KOPT-K1 (cell line): Measurements from ENCODE around the gene SLCO4A1.
A peak's percentile ranks its signal among the peaks of the same experiment; 100 is the strongest.
"Not testable (repeated sequence)": the region's sequence is repeated elsewhere in the genome, so short reads cannot be mapped to it uniquely, and the experiment has no call there.

Source experiments
- H3K27ac ChIP-seq: fragments of 200-600 bp; sonication (generic); 2 replicates; pipeline ENCODE4 v1.5.1; 2016; ENCODE audit warnings: antibody characterized with exemption, mild to moderate bottlenecking, low read depth, low read length; ENCODE audit not compliant: poor library complexity, severe bottlenecking
- H3K36me3 ChIP-seq: fragments of 200-600 bp; sonication (generic); 2 replicates; pipeline ENCODE4 v1.5.1; 2017; ENCODE audit warnings: antibody characterized with exemption, mild to moderate bottlenecking, low read length, moderate library complexity; ENCODE audit not compliant: insufficient read depth
- H3K9me3 ChIP-seq: fragments of 200-600 bp; sonication (generic); 2 replicates; pipeline ENCODE4 v1.5.1; 2017; ENCODE audit warnings: antibody characterized with exemption, low read length, mild to moderate bottlenecking; ENCODE audit not compliant: insufficient read depth, poor library complexity, severe bottlenecking

SLCO4A1 gene

DNA sequence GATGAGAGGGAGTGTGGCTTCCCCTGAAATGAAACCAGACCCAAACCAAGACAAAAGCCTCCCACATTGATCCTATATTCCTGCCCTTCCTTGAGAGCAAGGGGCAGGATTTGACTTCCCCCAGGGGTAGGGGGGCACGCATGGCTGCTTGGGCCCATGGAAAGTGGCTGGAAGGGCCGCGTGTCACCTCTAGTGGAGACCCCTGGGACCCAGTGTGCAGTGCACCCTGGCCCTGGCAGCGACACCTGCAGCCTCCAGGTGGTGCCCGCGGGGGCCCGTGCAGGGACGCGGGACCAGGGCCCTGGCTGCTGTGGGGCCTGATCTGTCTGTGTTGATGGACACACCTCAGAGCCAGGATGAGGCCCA, 18.0 kb upstream of the SLCO4A1 start:
- H3K27ac ChIP-seq, result peak overlapping the region; percentile 65

DNA sequence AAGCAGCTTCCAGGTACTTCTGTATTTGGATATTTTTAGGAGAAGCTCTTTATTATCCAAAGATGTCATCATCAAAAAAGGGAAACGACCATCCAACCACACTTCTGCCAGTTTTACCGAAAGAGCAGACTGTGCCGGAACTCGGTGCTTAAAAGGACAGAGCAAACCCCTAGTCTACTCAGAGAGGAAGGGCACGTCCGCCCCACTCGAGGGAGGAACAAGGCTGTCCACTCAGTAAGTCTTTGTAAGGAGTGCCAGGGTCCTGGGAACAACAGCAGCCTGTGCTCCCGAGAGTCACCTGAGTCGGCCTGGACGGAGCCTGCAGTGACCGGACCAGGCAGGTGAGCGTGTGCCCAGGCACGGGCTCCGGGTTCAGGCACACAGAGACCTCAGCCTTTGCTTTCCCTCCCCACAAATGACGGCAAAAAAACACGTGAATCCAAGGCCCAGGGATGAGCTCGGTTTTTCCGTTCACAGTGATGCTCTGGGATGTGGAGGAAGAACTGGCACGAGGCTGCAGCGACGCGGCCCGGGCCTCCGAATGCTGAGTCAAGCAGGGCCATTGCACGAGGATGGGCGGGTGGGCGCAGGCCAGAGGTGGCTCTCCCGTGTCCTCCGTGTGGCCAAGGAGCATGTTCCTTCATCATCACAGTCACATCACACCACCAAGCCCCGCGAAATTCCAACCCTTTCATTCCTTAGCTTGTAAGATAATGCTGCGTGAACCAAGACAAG, 17.4 kb upstream of the SLCO4A1 start:
- no peaks in the 10 kb centered on the region for H3K36me3 ChIP-seq
- no peak overlapping the region for H3K27ac ChIP-seq
- no peaks in the 10 kb centered on the region for H3K9me3 ChIP-seq

More for the DNA sequence above, 18.0 kb upstream of the SLCO4A1 start:
- H3K9me3 ChIP-seq, result no peaks in the 10 kb centered on the region
- no peaks in the 10 kb centered on the region for H3K36me3 ChIP-seq

DNA sequence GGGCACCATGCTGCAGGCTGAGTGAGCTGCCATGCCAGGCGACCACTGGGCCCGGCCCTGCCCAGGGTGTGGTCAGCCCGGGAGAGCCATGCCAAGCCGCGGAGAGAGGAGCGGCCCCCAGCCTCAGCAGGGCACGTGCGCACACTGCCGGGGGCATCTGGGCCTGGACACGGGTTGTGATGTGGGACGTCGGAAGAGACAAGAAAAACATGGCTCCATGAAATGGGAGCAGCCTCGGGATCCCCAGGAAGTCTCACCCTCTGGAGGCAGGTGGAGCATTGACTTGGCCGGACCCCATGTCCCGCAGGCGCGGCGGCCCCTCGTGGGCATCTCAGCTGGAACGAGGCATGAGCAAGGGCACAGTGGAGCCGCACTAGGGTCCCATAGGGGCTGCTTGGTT, 16.8 kb upstream of the SLCO4A1 start:
- no peak overlapping the region for H3K27ac ChIP-seq
- no peaks in the 10 kb centered on the region for H3K9me3 ChIP-seq
- H3K36me3 ChIP-seq, result no peaks in the 10 kb centered on the region

DNA sequence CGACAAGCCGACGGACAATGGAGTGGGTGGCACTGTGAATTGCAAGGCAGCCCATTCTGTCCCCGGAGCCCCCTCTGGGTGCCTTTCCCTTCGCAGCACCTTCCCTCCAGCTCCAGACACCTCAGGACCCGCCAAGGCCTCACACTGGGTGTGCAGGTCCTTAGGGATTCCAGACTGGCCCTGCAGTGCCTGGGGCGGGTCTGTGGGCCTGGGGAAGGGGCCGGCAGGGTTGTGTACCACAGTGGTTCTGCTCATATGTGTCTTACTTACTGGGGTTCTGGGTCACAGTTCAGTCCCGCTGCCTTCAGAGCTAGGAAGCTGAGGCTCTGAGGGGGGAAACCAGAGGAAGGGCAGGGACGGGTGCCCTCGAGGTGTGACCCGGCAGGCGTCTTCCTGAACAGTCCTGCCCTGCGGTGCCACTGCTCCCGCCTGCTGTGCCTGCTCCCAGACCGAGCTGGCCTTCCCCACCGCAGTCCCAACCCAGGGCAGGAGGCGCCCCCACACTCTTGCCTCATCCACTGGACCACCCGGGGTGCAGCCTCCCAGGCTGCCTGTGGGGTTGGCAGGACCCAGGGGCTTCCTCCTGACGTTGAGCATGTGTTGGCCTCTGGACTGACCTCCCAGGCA, 16.3 kb upstream of the SLCO4A1 start:
- H3K27ac ChIP-seq, result no peak overlapping the region
- H3K36me3 ChIP-seq, result no peaks in the 10 kb centered on the region
- no peaks in the 10 kb centered on the region for H3K9me3 ChIP-seq

DNA sequence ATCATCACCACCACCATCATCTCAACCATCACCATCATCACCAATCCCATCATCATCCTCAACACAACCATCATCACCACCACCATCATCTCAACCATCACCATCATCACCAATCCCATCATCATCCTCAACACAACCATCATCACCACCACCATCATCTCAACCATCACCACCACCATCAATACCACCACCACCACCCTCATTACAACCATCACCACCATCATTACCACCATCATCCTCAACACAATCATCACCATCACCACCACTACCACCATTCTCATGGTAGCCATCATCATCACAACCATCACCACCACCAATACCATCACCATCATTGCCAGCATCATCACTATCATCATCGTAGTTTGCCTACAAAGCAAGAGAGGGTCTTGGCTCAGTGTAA, 14.9 kb upstream of the SLCO4A1 start:
- H3K36me3 ChIP-seq, H3K27ac ChIP-seq, H3K9me3 ChIP-seq: not testable (repeated sequence)

DNA sequence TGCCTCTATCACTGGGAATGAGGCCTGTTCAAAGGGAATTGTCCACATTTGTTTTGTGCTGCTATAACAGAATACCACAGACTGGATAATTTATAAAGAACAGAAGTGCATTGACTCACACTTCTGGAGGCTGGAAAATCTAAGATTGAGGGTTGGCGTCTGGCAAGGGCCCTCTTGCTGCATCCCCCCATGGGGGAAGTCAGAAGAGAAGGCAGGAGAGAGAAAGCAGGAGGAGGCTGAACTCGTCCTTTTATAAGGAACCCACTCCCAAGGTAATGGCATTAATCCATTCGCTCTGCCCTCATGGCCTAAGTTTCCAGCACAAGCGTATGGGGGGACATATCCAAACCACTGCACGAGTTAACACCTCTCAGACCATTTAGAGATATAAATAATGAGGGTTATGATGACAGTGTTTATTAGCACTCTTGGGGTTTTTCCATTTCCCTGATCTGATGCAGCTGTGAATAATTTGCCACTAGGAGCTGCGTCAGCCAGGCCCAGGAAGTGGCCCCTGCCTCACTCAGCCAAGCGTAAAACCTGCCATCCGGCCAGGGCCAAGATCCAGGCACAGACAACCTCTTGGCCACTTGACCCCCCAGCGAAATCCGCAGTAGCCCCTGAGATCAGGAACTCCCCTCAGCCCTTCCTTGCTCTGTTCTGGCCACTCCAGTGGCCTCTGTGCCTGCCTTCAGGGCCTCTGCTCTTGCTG, 14.2 kb upstream of the SLCO4A1 start:
- Histone ChIP-seq H3K27ac (peak overlapping the region; percentile 32), H3K9me3 (no peaks in the 10 kb centered on the region), H3K36me3 (no peaks in the 10 kb centered on the region)

DNA sequence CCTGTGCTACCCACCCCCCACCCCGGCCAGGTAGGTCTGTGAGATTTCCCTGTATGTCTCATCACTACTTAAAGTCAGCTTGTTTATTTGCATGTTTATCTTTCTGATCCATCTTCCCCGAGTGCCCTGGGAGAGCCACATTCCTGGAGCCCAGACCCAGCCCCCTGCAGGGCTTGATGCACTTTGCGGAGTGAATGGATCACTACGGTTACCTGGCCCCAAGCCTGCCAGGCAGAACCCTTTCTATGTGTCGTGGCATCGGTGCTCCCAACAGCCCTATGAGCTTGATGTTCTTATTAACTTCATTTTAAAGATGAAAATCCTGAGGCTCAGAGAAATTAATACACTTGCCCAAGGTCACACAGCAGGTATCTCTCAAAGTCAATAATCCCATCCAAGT, 13.6 kb upstream of the SLCO4A1 start:
- Histone ChIP-seq H3K9me3 (no peaks in the 10 kb centered on the region), H3K36me3 (no peaks in the 10 kb centered on the region), H3K27ac (peak overlapping the region; percentile 32)

DNA sequence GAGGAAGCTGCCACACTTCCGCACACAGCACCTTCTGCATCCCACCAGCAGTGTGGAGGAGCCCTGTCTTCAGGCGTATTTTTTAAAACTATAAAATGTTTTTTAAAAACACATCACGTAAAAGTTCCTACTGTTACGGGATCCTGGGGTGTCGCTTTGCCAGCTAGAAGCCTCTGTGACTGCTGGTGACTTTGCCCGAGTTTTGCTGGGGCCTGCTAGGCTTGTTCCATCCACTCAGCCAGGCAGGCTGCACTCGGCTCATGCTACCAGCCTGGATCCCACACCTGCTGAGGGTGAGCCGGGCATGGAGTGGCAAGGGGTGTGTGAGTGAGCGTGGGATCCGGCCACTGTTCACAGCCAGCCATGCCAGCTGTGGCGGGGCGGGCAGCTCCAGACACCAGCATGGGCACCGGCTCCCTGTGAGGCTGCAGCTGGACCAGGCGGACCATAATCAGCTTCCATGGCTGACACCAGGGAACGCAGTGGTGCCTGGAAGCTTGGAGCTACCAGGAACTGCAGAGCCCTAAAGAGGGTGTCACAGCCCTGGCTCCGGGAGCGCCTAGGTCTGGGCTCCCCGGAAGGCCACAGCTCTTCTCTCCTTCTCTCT, 12.3 kb upstream of the SLCO4A1 start:
- Histone ChIP-seq H3K36me3 (no peaks in the 10 kb centered on the region), H3K9me3 (no peaks in the 10 kb centered on the region), H3K27ac (no peak overlapping the region)

DNA sequence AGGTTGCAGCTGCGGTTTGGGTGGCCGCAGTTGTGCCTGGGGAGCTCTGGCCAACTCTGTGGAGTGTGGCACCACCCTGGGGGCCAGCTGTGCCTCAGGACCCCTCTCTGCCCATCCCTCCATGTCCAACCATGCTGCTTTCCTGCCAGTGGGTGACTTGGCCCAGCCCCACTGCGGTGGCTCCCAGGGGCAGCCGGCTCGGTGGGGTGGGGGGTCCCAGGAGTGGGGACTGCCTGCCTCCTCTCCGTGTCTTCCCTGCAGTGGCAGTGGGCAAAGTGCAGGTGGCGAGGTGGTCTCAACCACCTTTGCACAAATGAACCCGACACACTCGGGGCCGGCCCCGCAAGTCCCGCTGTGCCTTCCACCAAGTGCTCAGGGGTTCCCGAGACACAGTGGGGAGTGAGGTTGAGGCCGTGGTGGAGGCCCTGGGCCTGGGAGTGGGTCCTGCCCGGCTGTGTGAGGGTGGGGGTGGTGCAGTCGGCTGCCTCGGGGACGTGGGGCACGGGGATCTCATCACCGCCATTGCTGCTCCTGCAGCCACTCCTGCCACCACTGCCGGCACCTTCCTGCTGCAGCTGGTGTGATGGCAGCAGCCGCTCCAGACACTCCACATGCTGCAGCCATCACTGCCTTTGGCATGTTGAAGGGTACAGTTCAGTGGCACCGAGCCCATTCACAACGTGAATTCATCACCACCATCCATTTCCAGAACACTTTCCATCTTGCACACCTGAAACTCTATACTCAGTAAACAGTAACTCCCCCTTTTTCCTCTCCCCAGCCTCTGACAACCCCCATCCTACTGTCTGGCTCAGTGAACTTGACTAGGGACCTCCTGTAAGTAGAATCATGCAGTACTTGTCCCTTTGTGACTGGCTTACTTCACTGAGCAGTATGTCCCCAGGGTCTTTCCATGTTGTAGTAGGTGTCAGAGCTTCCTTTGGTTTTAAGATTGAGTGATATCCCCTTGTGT, 10.7 kb upstream of the SLCO4A1 start:
- Histone ChIP-seq H3K9me3 (no peaks in the 10 kb centered on the region), H3K27ac (no peak overlapping the region), H3K36me3 (no peaks in the 10 kb centered on the region)

DNA sequence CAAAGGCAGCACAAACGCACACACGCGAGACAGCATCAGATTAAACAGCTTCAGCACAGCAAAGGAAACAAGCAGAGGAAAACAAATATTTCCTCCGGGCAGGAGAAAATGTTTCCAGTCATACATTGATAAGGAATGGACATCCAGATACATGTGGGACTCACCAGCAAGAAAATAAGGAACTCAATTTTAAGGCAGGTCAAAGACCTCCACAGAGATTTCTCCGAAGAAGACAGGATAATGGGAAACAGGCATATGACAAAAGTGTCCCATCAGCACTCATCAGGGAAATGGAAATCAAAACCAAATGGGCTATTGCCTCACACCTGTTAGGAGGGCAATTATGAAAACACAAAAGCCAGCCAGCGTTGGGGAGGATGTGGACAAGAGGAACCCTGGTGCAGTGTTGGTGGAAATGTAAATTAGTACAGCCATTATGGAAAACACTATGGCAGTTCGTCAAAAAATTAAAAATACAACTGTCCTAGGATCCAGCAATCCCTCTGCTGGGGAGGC, 9.7 kb upstream of the SLCO4A1 start:
- no peaks in the 10 kb centered on the region for H3K36me3 ChIP-seq
- no peak overlapping the region for H3K27ac ChIP-seq
- no peaks in the 10 kb centered on the region for H3K9me3 ChIP-seq

DNA sequence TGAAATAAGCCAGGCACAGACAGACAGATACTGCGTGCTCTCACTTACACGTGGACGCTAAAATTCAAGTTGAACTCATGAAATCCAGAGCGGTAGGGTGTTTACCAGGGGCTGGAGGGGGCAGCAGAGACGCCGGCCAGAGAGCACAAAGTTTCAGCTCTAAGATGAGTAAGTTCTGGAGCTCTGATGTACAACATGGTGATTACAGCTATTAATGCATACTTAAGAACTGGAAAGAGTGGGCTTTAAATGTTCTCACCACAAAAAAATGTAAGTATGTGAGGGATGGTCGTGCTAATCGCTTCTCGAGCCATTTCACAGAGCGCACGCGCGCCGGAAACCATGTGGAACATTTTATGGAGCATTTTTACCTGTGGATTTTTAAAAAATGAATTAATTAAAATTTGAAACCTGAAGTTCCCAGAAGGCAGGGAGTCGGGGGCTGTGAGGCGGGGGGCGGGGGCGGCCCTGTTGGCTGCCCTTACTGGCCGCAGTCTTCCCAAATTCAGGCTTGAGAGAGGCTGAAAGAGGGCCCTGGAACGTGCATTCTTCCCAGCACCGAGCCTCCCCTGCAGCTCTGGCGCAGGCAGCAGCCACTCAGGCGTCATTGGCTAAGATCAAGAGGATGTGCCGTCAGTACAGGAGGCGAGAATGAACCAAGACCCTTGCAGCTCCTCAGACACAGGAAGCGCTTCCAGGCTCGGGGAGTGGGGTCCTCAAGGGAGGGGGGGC, 8.5 kb upstream of the SLCO4A1 start:
- Histone ChIP-seq H3K27ac (no peak overlapping the region), H3K9me3 (no peaks in the 10 kb centered on the region), H3K36me3 (no peaks in the 10 kb centered on the region)

DNA sequence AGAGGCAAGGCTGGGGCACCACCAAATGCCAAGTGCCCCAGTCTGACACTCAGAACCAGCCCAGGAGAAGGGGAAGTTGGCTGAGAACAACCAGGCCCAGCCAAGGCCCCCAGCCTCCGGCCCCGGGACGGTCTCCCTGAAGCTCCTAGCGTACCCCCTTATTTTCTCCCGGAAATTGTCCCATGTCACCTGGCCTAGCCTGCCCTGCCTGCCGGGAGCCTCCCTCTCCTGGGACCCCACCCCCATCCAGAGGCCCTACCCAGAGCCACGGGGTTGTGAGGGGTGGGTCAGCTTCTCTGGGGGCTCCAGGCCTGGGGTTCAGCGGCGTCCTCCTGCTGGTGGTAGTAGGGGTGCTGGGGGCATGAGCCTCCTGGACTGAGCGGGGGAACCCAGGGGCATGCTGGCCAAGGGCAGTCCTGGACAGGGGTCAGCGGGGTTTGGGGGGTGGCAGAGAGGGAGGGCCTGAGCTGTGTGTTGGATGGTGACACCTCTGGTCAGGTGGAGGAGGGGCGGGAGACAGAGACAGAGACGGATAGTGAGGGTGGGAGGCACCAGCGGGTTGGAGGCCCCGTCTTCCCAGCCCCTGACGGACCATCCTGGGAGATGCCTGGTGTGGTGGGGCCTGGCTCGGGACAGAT, 7.9 kb upstream of the SLCO4A1 start:
- Histone ChIP-seq H3K9me3 (no peaks in the 10 kb centered on the region), H3K36me3 (no peaks in the 10 kb centered on the region)

DNA sequence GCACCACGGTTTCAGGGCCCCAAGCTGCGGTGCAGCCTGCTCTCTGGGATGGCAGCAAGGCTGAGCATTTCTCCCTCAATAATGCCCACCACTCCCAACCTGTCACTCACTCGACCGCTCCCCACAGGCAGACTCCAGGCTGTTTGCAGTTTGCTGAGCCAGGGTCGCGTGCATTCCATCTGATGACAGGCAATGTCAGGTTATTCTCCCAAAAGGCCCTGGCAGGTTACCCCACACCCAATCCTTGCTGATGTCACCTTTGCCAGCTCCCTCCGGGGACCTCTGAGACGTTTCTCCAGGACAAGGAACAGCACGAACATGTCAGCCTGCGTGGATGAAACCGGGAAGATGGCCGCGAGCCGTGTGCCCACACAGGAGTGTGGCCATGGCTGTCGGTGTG, 7.1 kb upstream of the SLCO4A1 start:
- Histone ChIP-seq H3K27ac (no peak overlapping the region), H3K36me3 (no peaks in the 10 kb centered on the region), H3K9me3 (no peaks in the 10 kb centered on the region)

More for the DNA sequence above, 7.9 kb upstream of the SLCO4A1 start:
- H3K27ac ChIP-seq, result no peak overlapping the region
